GM21723 (cell line): ENCODE measurements around the gene GIMAP7.

Experiments used
- ATAC-seq: cut with Tn5 transposase; IDR thresholded peaks from one replicate; pipeline ENCODE4 v1.9.1; 2021; ENCODE audit warnings: mild to moderate bottlenecking, moderate library complexity; ENCODE audit not compliant: unreplicated experiment

The GIMAP7 gene

DNA sequence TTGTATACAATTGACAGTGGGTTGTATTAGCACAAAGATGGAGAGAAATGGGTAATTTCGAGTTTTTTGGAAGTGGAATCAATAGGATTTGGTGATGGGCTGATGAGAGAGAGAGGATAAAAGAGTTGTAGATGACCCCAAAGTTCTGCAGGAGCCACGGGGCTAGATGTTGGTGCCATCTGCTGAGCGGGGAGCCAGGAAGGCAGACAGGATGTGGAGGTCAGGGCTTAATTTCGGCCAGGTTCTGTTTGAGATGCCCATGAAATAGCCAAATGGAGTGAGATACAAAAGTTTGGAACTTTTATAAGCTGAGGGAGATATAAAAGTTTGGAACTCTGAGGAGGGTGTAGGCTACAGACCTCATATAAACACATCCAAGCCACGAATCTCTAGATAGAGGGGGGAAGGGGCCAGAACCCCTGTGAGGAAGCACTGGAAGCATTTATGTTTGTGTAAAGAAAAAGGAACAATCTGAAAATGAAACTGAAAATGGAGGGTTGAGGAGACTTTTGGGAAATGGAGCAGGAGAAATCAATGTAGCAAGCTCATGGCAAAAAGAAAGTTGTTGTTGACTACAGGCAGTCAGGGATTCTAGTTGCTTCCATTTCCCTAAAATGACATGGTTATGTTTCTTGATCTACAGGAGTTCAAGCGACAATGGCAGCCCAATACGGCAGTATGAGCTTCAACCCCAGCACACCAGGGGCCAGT is 54.7 kb downstream of the GIMAP7 start:
- no peak for ATAC-seq
